GM19463 (cell line): ENCODE results near the gene COL6A5.
"Not testable (repeated sequence)": the region's sequence is repeated elsewhere in the genome, so short reads cannot be mapped to it uniquely, and the experiment has no call there.

Experiments used
- ATAC-seq: cut with Tn5 transposase; IDR thresholded peaks from one replicate; pipeline ENCODE4 v1.9.1; 2021; ENCODE audit warnings: mild to moderate bottlenecking, moderate library complexity; ENCODE audit not compliant: unreplicated experiment

COL6A5 gene

GRCh38 chr3:130430266-130430665 lies 84.8 kb downstream of the COL6A5 start:
- ATAC-seq: no peak

GRCh38 chr3:130432086-130432485 lies 86.6 kb downstream of the COL6A5 start:
- not testable (repeated sequence) for ATAC-seq

- no peak for ATAC-seq
Measured at GRCh38 chr3:130433306-130433705, 87.8 kb downstream of the COL6A5 start.

DNA sequence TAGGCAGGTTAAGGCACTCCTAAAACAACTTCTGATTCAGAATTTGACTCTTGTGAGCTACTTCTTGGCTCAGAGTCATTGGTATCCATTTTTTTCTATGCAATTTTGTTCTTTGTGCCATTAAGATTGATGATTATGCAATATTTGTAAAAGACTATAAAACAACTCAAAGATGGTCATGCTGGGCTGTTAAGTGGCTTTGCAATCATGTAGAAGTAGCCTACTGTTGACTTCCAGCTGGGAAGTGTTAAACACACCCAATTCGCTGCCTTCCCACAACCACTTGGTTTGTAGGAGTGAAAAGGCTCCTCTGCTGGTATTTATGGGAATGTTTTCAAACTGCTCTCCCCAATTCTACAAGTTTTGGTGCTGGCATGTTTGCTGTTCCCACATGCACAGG lies 96.8 kb downstream of the COL6A5 start:
- no peak for ATAC-seq

DNA sequence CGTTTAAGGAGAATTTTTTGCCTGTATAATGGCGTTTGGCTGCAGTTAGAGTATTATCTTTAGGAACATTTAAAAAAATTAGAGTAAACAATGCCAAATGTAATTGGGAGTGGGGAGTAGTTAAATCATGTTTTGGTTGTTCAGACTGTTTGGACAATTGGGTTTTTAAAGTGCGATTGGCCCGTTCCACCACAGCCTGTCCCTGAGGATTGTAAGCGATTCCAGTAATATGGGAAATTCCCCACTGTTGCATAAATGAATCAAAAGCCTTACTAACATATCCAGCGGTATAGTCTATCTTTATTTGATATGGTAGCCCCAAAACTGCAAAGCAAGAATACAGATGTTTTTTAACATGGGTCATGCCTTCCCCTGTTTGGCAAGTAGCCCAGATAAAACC lies 101.4 kb downstream of the COL6A5 start:
- ATAC-seq: not testable (repeated sequence)

- ATAC-seq: not testable (repeated sequence)
Measured at GRCh38 chr3:130448155-130448554, 102.7 kb downstream of the COL6A5 start.

DNA sequence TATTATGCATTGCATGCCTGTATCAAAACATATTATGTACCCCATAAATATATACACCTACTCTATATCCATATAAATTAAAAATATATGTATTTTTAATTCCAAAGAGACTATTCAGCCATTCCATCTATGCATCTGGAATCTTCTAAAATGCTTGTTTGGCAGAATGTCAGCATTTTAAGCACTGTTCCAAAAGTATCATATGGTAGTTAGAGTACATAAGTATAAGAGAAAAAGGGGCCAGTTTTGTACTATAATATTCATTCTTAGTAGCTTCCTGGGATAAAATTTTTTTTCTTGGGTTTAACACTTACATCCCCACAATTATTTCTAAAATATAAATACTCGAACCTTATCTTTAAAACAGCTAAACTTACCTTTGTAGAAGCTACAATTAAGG lies 111.1 kb downstream of the COL6A5 start:
- no peak for ATAC-seq

DNA sequence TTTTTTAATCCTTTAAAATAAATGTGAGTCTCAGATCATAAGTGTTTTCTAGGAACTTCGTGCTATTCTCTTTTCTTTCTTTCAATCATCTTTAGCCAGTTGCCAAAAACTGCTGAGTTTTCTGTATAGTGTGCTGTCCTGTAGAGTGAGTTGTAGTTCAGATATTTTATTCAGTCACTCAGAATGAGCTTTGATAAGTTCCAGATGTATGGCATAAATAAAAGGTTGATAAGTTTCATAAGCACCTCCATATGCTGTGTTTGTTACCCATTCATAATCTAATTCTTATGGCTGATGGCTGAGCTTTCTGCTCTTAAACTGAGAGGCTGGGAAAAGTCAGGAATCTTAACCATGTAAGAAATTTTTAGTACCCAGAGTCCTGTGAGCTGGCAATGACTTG lies 112.2 kb downstream of the COL6A5 start:
- ATAC-seq: no peak

GRCh38 chr3:130459944-130460343 lies 114.5 kb downstream of the COL6A5 start:
- ATAC-seq: no peak

DNA sequence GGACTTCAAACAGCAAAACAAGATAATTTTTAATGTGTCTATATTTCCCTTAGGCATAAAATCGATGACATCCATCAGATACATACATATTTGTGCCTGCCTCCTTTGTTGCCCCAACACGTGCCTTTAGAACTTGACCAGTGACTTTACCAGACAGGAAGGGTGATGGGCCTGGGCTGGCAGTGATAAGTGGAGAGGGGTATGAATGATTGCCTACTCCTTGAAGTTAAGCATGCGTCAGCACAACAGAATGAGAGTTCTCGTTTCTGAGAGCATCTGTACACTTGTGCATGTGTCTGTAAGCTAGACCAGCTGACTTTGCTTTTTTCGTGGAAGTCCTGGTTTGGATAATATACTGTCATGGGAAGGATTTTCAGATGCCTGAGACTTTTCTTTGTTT lies 116.6 kb downstream of the COL6A5 start:
- no peak for ATAC-seq

DNA sequence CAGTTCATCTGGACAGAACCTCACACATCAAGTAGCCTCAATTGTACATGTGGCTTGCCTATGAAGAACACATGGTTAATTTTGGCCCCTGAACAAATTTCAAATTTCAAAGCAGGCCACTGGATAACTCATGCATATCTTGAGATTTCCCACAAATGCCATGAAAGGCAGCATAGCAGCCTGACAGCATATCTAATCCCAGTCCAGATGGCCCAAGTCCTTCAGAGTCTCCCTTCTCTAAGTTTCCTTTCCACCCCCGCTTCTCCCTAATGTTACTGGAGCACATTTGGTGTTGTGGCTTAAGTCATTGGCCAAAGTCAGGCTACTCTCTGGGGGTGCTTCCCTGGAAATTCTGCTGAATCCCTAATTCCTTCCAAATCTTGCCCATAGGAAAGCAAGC lies 117.7 kb downstream of the COL6A5 start:
- no peak for ATAC-seq

DNA sequence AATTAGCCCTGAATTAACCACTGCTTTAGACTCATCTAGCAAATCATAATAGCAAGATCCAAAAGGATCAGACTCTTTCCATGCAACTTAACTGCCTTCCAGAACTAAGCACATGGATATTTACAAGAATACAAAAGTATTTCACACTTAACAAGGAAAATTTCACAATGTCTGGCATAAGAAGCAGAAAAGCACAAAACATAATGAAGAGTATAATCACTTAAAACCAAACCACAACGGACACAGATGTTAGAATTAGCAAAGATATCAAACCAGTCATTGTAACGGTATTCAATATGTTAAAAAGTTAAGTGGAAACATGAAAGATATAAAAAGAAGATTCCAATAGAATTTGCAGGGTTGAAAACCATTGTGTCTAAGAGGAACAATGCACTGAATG lies 120.0 kb downstream of the COL6A5 start:
- no peak for ATAC-seq

- ATAC-seq: no peak
Measured at GRCh38 chr3:130468311-130468710, 122.8 kb downstream of the COL6A5 start.

GRCh38 chr3:130470126-130470525 lies 124.7 kb downstream of the COL6A5 start:
- no peak for ATAC-seq

DNA sequence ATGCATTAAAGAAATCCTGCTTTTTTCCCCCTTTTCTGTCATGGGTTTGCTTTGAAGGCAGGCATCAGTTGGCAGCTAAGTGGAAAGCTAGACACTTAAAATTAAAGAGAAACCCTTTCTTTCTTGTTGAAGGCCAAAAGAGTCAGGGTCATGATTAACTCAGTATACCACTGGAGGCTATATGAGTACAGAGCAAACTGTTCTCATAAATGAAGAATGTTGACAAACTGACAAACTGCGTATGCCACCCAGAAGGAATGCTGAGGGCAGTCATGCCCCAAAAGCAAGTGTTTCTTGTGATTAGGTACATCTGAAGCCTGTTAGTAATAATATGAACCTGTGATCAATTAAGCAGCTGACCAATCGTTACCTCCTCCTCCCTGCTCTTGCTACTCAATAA lies 127.9 kb downstream of the COL6A5 start:
- no peak for ATAC-seq

GRCh38 chr3:130480736-130481135 lies 135.3 kb downstream of the COL6A5 start:
- ATAC-seq: no peak

DNA sequence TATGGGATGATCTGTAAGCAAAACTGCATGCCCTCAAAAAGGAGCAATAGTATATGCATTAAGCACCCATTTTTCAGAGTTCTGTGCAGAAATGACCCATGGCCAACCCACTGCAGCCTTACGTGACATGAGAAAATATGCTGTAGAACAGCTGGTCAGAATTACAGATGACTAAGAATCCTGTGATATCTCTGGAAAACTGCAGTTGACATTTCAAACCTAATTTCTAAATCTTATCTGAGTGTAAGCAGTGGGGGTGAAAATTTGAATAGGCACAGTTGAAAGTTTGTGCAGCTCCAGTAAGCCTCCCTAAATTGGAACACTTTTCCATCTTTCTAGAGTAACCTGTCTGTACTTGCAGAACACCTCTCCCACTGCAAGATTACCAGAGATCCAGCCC lies 142.8 kb downstream of the COL6A5 start:
- no peak for ATAC-seq

GRCh38 chr3:130488769-130489450 lies 143.4 kb downstream of the COL6A5 start:
- no peak for ATAC-seq

DNA sequence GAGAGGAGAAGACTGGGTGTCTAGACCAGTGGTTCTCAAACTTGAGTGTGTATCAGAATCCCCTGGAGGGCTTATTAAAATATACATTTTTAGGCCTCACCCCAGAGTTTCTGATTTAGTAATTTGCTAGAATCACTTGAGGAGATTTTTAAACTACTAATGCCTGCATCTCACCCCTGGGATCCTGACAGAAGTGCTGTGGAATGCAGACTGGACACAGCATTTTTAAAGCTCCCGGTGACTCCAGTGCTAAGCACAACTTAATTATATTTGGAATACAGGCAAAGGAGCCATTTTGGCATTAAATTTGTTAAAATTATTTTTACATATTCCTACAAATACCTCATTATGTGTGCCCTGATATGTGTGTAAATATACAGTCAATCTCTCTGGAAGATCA lies 144.8 kb downstream of the COL6A5 start:
- no peak for ATAC-seq

GRCh38 chr3:130491431-130491830 lies 146.0 kb downstream of the COL6A5 start:
- ATAC-seq: no peak

- ATAC-seq: no peak
Measured at GRCh38 chr3:130504701-130505100, 159.2 kb downstream of the COL6A5 start.

DNA sequence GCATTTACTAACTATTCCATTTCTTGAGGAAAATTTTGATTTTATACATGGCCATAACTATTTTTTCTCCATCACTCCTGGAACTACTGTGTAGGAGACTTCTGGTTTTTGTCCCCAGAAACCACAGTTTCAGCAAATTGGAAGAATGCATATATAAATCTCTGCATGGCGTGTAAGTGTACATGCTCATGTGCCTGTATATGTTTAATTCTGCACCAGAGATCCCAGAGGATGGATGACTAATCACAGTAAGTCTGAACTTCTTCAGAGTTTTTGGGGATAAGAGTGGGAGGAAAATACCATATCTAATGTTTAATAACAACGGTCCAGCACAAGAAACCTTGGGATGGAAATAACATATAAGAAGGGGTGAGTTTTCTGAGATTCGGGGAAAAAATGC lies 160.6 kb downstream of the COL6A5 start:
- ATAC-seq: no peak

DNA sequence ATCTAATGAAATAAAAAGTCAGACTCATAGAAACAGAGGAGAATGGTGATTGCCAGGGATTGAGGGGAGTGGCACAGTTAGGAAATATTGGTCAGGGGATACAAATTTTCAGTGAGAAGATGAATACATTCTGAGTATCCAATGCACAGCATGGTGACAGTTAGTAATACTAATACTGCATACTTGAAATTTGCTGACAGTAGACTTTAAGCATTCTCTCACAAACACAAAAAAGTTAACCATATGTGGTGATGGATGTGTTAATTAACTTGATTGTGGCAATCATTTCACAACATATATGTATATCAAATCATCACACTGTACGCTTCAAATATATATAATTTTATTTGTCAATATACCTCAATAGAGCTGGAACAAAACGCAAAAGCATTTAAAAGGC lies 162.3 kb downstream of the COL6A5 start:
- no peak for ATAC-seq
